WTC11 (cell line): Measurements from ENCODE around the gene TUSC2. TPM values are rescaled to one million over a fixed set of nuclear protein-coding genes. Genes with fewer than 3 reads are reported as not detected.

Source experiments
- ATAC-seq: fragments of 200-7000 bp; cut with Tn5 transposase; 2 replicates; pipeline ENCODE4 v1.10.0; 2021; ENCODE audit warnings: mild to moderate bottlenecking, moderate library complexity
- CTCF ChIA-PET: fragments of 300-600 bp; sonication (Branson Sonifier 250); formaldehyde crosslinking; loops from one replicate; lab custom pipeline; 2021; ENCODE audit warnings: antibody characterized with exemption; lab: Charles Lee
- POLR2A ChIA-PET: fragments of 350-600 bp; sonication (Branson Sonifier 250); formaldehyde crosslinking; loops from one replicate; lab custom pipeline; 2021; ENCODE audit warnings: antibody characterized with exemption; lab: Charles Lee
- DNase-seq: peaks from one replicate; pipeline ENCODE4 v3.0.0; 2021; ENCODE audit warnings: low spot score
- H3K27ac Mint-ChIP-seq: 2 replicates; pipeline ENCODE4 v1.8.0; 2021; ENCODE audit warnings: mixed read lengths
- H3K27me3 Mint-ChIP-seq: 2 replicates; pipeline ENCODE4 v1.8.0; 2021; ENCODE audit warnings: low read depth, mild to moderate bottlenecking, moderate library complexity, mixed read lengths
- H3K36me3 Mint-ChIP-seq: 2 replicates; pipeline ENCODE4 v1.8.0; 2021; ENCODE audit warnings: mixed read lengths
- H3K4me1 Mint-ChIP-seq: 2 replicates; pipeline ENCODE4 v1.8.0; 2022; ENCODE audit warnings: mixed read lengths
- H3K4me3 Mint-ChIP-seq: 2 replicates; pipeline ENCODE4 v1.8.0; 2021; ENCODE audit warnings: mild to moderate bottlenecking, moderate library complexity, mixed read lengths
- H3K9me3 Mint-ChIP-seq: 2 replicates; pipeline ENCODE4 v1.8.0; 2021; ENCODE audit warnings: mixed read lengths
- ATF1 ChIP-seq: sonication (generic); formaldehyde crosslinking; IDR thresholded peaks from 2 replicates; pipeline ENCODE4 v1.8.1; 2023; ENCODE audit warnings: mild to moderate bottlenecking, moderate library complexity, missing genetic modification reagents
- CBFB ChIP-seq: sonication (generic); formaldehyde crosslinking; IDR thresholded peaks from 2 replicates; pipeline ENCODE4 v1.8.1; 2022; ENCODE audit warnings: mild to moderate bottlenecking, low read depth, missing genetic modification reagents
- CTCF ChIP-seq: fragments of 200-600 bp; IDR thresholded peaks from 2 replicates; pipeline ENCODE4 v1.8.0; 2022; ENCODE audit warnings: antibody characterized with exemption
- FOXK1 ChIP-seq: sonication (generic); formaldehyde crosslinking; IDR thresholded peaks from 2 replicates; pipeline ENCODE4 v1.8.0; 2022; ENCODE audit warnings: mild to moderate bottlenecking, moderate library complexity, missing genetic modification reagents
- FOXP4 ChIP-seq: sonication (generic); formaldehyde crosslinking; IDR thresholded peaks from 2 replicates; pipeline ENCODE4 v1.8.0; 2022; ENCODE audit warnings: mild to moderate bottlenecking, missing genetic modification reagents
- HMGA2 ChIP-seq: fragments of 250-450 bp; sonication (Bioruptor Pico); IDR thresholded peaks from 2 replicates; pipeline ENCODE4 v1.4.0; 2021; ENCODE audit warnings: mild to moderate bottlenecking, moderate library complexity
- IRF1 ChIP-seq: sonication (generic); formaldehyde crosslinking; IDR thresholded peaks from 2 replicates; pipeline ENCODE4 v1.8.0; 2023; ENCODE audit warnings: missing genetic modification reagents
- JAZF1 ChIP-seq: fragments of 250-450 bp; sonication (Bioruptor Pico); IDR thresholded peaks from 2 replicates; pipeline ENCODE4 v1.9.0; 2021; ENCODE audit warnings: moderate library complexity, mild to moderate bottlenecking, inconsistent platforms
- KAT7 ChIP-seq: sonication (generic); formaldehyde crosslinking; IDR thresholded peaks from 2 replicates; pipeline ENCODE4 v1.8.1; 2023; ENCODE audit warnings: missing genetic modification reagents, mild to moderate bottlenecking, borderline replicate concordance
- MYBL2 ChIP-seq: sonication (generic); formaldehyde crosslinking; IDR thresholded peaks from 2 replicates; pipeline ENCODE4 v1.8.1; 2023; ENCODE audit warnings: mild to moderate bottlenecking, moderate library complexity, missing genetic modification reagents
- NFE2L1 ChIP-seq: sonication (generic); formaldehyde crosslinking; IDR thresholded peaks from 2 replicates; pipeline ENCODE4 v1.8.1; 2023; ENCODE audit warnings: missing genetic modification reagents
- NR2C2 ChIP-seq: sonication (generic); formaldehyde crosslinking; IDR thresholded peaks from 2 replicates; pipeline ENCODE4 v1.8.0; 2022; ENCODE audit warnings: mild to moderate bottlenecking, missing genetic modification reagents
- OVOL2 ChIP-seq: fragments of 250-450 bp; sonication (Bioruptor Pico); IDR thresholded peaks from 2 replicates; pipeline ENCODE4 v1.9.0; 2021; ENCODE audit warnings: mild to moderate bottlenecking, borderline replicate concordance
- RORB ChIP-seq: fragments of 250-450 bp; sonication (Bioruptor Pico); IDR thresholded peaks from 2 replicates; pipeline ENCODE4 v1.9.0; 2021; ENCODE audit warnings: mild to moderate bottlenecking
- SOX15 ChIP-seq: fragments of 250-450 bp; sonication (Bioruptor Pico); IDR thresholded peaks from 2 replicates; pipeline ENCODE4 v1.9.0; 2021; ENCODE audit warnings: mild to moderate bottlenecking
- SP1 ChIP-seq: sonication (generic); formaldehyde crosslinking; conservative IDR thresholded peaks from 2 replicates; pipeline ENCODE4 v1.8.1; 2022; ENCODE audit warnings: missing genetic modification reagents
- STAT6 ChIP-seq: sonication (generic); formaldehyde crosslinking; conservative IDR thresholded peaks from 2 replicates; pipeline ENCODE4 v1.8.1; 2023; ENCODE audit warnings: mild to moderate bottlenecking, low read depth, missing genetic modification reagents, moderate library complexity
- TEAD1 ChIP-seq: sonication (generic); formaldehyde crosslinking; IDR thresholded peaks from 2 replicates; pipeline ENCODE4 v1.8.0; 2022; ENCODE audit warnings: mild to moderate bottlenecking, missing genetic modification reagents
- ZNF121 ChIP-seq: sonication (generic); formaldehyde crosslinking; IDR thresholded peaks from 2 replicates; pipeline ENCODE4 v1.8.0; 2023; ENCODE audit warnings: missing genetic modification reagents
- ZNF138 ChIP-seq: sonication (generic); formaldehyde crosslinking; conservative IDR thresholded peaks from 2 replicates; pipeline ENCODE4 v1.8.1; 2022; ENCODE audit warnings: mild to moderate bottlenecking, moderate library complexity, missing genetic modification reagents
- ZNF219 ChIP-seq: sonication (generic); formaldehyde crosslinking; IDR thresholded peaks from 2 replicates; pipeline ENCODE4 v1.8.0; 2023; ENCODE audit warnings: missing genetic modification reagents, mild to moderate bottlenecking, borderline replicate concordance
- ZNF263 ChIP-seq: sonication (generic); formaldehyde crosslinking; IDR thresholded peaks from 2 replicates; pipeline ENCODE4 v1.8.1; 2022; ENCODE audit warnings: low read depth, mild to moderate bottlenecking, moderate library complexity, missing genetic modification reagents
- ZNF423 ChIP-seq: fragments of 250-450 bp; sonication (Bioruptor Pico); IDR thresholded peaks from 2 replicates; pipeline ENCODE4 v2.1.2; 2022; ENCODE audit warnings: mild to moderate bottlenecking, moderate library complexity
- total RNA-seq: library from RNA; stranded (reverse); gene quantifications from 3 replicates; pipeline ENCODE4 v1.2.3, GENCODE V29; 2021
- TF ChIP-seq, protein P1 (sequence below): sonication (generic); formaldehyde crosslinking; IDR thresholded peaks from 2 replicates; pipeline ENCODE4 v1.8.1; 2022; ENCODE audit warnings: missing genetic modification reagents, borderline replicate concordance
- TF ChIP-seq, protein P2 (sequence below): sonication (generic); formaldehyde crosslinking; IDR thresholded peaks from 2 replicates; pipeline ENCODE4 v1.8.0; 2022; ENCODE audit warnings: mild to moderate bottlenecking, missing genetic modification reagents

Gene TUSC2
- total RNA-seq, 1 experiment from 2014 or later = 41.1 TPM

GRCh38 chr3:50292159-50293078, 35.6 kb downstream of the TUSC2 start, which contains the start of gene IFRD2 (continued):
- no peak for TF ChIP-seq ZNF121 (CRISPR knock-in tag)
- TF ChIP-seq HMGA2 (CRISPR knock-in tag) = 0 out of 2 replicates have a peak, but pooled peaks have one; percentile 12
- TF ChIP-seq SOX15 (CRISPR knock-in tag) = no peak
- peak; percentile 89 for TF ChIP-seq FOXK1 (CRISPR knock-in tag)
- peak; percentile 99 for TF ChIP-seq SP1
- no peak; the same call in 1 of the 2 replicates for TF ChIP-seq FOXP4 (CRISPR knock-in tag)
- TF ChIP-seq ZNF423 (CRISPR knock-in tag) = no peak
- TF ChIP-seq TEAD1 (CRISPR knock-in tag) = peak; percentile 89; the same call in 1 of the 2 replicates
- no peak for TF ChIP-seq ATF1
- TF ChIP-seq, protein P1, sequence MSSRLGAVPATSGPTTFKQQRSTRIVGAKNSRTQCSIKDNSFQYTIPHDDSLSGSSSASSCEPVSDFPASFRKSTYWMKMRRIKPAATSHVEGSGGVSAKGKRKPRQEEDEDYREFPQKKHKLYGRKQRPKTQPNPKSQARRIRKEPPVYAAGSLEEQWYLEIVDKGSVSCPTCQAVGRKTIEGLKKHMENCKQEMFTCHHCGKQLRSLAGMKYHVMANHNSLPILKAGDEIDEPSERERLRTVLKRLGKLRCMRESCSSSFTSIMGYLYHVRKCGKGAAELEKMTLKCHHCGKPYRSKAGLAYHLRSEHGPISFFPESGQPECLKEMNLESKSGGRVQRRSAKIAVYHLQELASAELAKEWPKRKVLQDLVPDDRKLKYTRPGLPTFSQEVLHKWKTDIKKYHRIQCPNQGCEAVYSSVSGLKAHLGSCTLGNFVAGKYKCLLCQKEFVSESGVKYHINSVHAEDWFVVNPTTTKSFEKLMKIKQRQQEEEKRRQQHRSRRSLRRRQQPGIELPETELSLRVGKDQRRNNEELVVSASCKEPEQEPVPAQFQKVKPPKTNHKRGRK (CRISPR knock-in tag) = no peak
- 0 out of 2 replicates have a peak, but pooled peaks have one; percentile 87 for TF ChIP-seq CBFB (CRISPR knock-in tag)
- 0 out of 2 replicates have a peak, but pooled peaks have one; percentile 9 for TF ChIP-seq ZNF219 (CRISPR knock-in tag)
- TF ChIP-seq NR2C2 (CRISPR knock-in tag) = no peak
- no peak for TF ChIP-seq MYBL2 (CRISPR knock-in tag)
- TF ChIP-seq RORB (CRISPR knock-in tag) = no peak
- TF ChIP-seq CTCF = no peak
- TF ChIP-seq STAT6 (CRISPR knock-in tag) = no peak

DNA sequence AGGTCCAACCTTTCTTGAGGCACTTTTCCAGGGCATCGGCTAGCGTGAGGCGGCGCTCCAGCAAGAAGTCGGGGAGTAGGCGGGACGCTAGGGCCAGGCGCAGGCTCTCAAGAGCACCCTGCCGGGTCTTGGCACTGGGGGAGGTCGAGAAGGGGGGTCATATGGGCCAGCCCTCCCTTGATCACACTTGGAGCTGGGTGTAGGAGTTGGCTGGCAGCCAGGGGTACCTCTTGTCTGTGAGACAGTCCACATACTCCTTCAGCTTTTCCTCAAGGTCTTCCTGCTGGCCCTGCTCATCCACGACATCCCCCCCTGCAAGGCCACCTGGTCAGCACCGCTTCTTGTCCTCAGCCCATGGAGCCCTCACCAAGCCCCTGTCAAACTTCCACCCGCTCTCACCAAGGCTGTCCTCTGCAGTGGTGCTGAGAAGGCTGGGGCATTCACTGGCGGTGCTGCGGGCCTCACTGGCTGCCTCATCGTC, 37.8 kb downstream of the TUSC2 start:
- no peaks in the 10 kb centered on the region for H3K9me3 Mint-ChIP-seq
- ATAC-seq = no peak
- ChIA-PET POLR2A (no interaction called here), CTCF (no interaction called here)
- H3K4me3 Mint-ChIP-seq = 0 out of 2 replicates have a peak overlapping the region, but pooled peaks have one; percentile 3
- no peak overlapping the region for H3K27ac Mint-ChIP-seq
- TF ChIP-seq IRF1 (CRISPR knock-in tag) (no peak), KAT7 (CRISPR knock-in tag) (no peak), ZNF138 (CRISPR knock-in tag) (no peak), OVOL2 (CRISPR knock-in tag) (no peak), JAZF1 (CRISPR knock-in tag) (no peak), ZNF121 (CRISPR knock-in tag) (no peak), ZNF263 (CRISPR knock-in tag) (no peak), NFE2L1 (CRISPR knock-in tag) (no peak)
- TF ChIP-seq, protein P2, sequence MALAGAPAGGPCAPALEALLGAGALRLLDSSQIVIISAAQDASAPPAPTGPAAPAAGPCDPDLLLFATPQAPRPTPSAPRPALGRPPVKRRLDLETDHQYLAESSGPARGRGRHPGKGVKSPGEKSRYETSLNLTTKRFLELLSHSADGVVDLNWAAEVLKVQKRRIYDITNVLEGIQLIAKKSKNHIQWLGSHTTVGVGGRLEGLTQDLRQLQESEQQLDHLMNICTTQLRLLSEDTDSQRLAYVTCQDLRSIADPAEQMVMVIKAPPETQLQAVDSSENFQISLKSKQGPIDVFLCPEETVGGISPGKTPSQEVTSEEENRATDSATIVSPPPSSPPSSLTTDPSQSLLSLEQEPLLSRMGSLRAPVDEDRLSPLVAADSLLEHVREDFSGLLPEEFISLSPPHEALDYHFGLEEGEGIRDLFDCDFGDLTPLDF (CRISPR knock-in tag) = no peak
- H3K36me3 Mint-ChIP-seq = peaks cover 21% of the 10 kb centered on the region
- peaks cover 12% of the 10 kb centered on the region for H3K4me1 Mint-ChIP-seq
- no peaks in the 10 kb centered on the region for H3K27me3 Mint-ChIP-seq
- no peak for DNase-seq
